Parathyroid adenoma (tissue), 2 donors: ENCODE data around the gene NUP88.

Experiments
- H2AFZ ChIP-seq: fragments of 300-600 bp; sonication (generic); one replicate; pipeline ENCODE4 v1.7.0; 2017; ENCODE audit warnings: antibody characterized with exemption, mild to moderate bottlenecking
- H3K27ac ChIP-seq: fragments of 300-600 bp; sonication (generic); one replicate; pipeline ENCODE4 v1.7.0; 2017
- H3K27me3 ChIP-seq: fragments of 300-600 bp; sonication (generic); one replicate; pipeline ENCODE4 v1.7.0; 2017; ENCODE audit warnings: low read length; ENCODE audit not compliant: control insufficient read depth, insufficient read depth
- H3K36me3 ChIP-seq: fragments of 300-600 bp; sonication (generic); one replicate; pipeline ENCODE4 v1.7.0; 2017; ENCODE audit warnings: low read length; ENCODE audit not compliant: control insufficient read depth, insufficient read depth
- H3K4me1 ChIP-seq: fragments of 300-600 bp; sonication (generic); one replicate; pipeline ENCODE4 v1.7.0; 2017; ENCODE audit warnings: control low read depth
- H3K4me2 ChIP-seq: fragments of 300-600 bp; sonication (generic); one replicate; pipeline ENCODE4 v1.7.0; 2017; ENCODE audit warnings: low read length
- H3K4me3 ChIP-seq: fragments of 300-600 bp; sonication (generic); one replicate; pipeline ENCODE4 v1.7.0; 2017; ENCODE audit warnings: low read depth, low read length
- H3K79me2 ChIP-seq: fragments of 300-600 bp; sonication (generic); one replicate; pipeline ENCODE4 v1.7.0; 2017; ENCODE audit warnings: control low read depth
- H3K9ac ChIP-seq: fragments of 300-600 bp; sonication (generic); one replicate; pipeline ENCODE4 v1.7.0; 2017; ENCODE audit warnings: mild to moderate bottlenecking
- H3K9me3 ChIP-seq: fragments of 300-600 bp; sonication (generic); one replicate; pipeline ENCODE4 v1.7.0; 2017; ENCODE audit warnings: low read length; ENCODE audit not compliant: control insufficient read depth
- TF ChIP-seq, protein P1 (sequence below): fragments of 300-600 bp; sonication (generic); IDR thresholded peaks from one replicate; pipeline ENCODE4 v1.7.0; 2017; ENCODE audit warnings: antibody characterized with exemption, mild to moderate bottlenecking
- donor health status: primary hyperparathyroidism.

Gene NUP88

DNA sequence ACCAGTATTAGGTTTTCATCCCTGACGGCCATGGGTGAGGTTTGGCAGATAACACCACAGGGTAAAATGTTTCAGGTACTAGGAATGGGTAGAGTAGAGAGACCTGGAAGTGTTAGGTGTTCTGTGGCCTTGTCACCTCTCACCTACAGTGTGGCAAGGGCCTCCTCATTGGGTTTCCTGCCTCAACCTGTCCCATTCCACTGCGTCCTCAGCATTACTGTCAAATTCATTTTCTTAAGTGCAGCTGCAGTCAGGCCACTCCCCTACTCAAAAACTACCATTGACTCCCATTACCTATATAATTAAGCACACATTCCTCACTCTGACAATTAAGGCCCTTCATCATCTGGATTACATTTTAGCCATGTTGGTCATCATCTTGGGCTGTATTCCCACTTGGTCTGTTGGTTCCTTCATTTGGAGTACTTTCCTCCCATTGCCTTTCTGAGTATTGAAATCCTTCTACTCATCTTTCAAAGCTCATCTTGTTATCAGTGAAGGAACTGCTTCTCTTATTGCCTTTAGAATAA, 64.5 kb downstream of the NUP88 start:
- H3K9me3 ChIP-seq = no peaks in the 10 kb centered on the region
- H2AFZ ChIP-seq = no peak overlapping the region
- H3K4me3 ChIP-seq = no peak overlapping the region
- H3K4me2 ChIP-seq = no peak overlapping the region
- H3K36me3 ChIP-seq = peaks cover 3% of the 10 kb centered on the region
- no peaks in the 10 kb centered on the region for H3K27me3 ChIP-seq
- no peak overlapping the region for H3K27ac ChIP-seq
- no peaks in the 10 kb centered on the region for H3K79me2 ChIP-seq
- TF ChIP-seq, protein P1, sequence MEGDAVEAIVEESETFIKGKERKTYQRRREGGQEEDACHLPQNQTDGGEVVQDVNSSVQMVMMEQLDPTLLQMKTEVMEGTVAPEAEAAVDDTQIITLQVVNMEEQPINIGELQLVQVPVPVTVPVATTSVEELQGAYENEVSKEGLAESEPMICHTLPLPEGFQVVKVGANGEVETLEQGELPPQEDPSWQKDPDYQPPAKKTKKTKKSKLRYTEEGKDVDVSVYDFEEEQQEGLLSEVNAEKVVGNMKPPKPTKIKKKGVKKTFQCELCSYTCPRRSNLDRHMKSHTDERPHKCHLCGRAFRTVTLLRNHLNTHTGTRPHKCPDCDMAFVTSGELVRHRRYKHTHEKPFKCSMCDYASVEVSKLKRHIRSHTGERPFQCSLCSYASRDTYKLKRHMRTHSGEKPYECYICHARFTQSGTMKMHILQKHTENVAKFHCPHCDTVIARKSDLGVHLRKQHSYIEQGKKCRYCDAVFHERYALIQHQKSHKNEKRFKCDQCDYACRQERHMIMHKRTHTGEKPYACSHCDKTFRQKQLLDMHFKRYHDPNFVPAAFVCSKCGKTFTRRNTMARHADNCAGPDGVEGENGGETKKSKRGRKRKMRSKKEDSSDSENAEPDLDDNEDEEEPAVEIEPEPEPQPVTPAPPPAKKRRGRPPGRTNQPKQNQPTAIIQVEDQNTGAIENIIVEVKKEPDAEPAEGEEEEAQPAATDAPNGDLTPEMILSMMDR = no peak
- H3K9ac ChIP-seq = no peak overlapping the region
- H3K4me1 ChIP-seq = no peaks in the 10 kb centered on the region

DNA sequence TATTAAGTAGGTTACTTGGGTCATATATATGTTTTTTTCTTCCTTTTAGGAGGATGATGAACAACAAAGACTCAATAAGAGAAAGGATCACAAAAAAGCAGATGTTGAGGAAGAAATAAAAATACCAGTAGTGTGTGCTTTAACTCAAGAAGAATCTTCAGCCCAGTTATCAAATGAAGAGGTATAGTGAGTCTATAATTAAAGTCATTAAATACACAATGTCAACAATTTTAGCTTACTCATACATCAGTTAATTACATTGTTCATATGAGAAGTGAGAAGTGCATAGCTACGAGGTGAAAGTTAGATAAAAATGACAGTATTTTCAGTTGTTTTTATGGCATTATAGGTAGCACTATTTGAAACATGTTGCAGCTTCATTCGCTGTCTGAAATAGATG, 65.2 kb downstream of the NUP88 start:
- Histone ChIP-seq H3K9me3 (no peaks in the 10 kb centered on the region), H2AFZ (no peak overlapping the region), H3K36me3 (peaks cover 3% of the 10 kb centered on the region), H3K79me2 (no peaks in the 10 kb centered on the region), H3K27ac (no peak overlapping the region), H3K27me3 (no peaks in the 10 kb centered on the region), H3K4me2 (no peak overlapping the region), H3K4me3 (no peak overlapping the region), H3K9ac (no peak overlapping the region), H3K4me1 (no peaks in the 10 kb centered on the region)
- TF ChIP-seq, protein P1 = no peak

DNA sequence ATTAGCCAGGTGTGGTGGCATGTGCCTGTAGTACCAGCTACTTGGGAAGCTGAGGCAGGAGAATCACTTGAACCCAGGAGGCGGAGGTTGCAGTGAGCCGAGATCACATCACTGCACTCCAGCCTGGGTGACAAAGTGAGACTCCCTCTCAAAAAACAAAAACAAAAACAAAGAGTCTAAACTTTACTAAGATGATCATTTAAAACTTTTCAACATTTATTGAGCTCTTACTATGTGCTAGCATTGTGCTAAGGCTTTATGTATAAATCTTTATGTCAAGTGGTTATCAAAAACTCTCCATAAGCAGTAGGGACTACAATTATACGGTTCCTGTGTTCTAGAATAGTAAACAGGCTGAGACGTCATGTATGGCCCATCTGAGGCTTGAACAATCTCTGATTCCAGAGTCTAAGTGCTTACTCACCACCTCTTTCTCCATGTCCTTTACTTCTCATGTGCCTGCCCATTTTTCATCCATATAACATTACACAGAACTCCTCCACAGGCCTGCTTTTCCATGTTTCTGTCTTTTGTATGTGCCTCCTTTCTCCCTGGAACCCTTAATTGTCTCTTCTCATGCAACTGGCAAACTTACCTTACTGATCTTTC, 66.7 kb downstream of the NUP88 start:
- Histone ChIP-seq H3K4me3 (no peak overlapping the region), H3K9me3 (no peaks in the 10 kb centered on the region), H3K27me3 (no peaks in the 10 kb centered on the region), H3K79me2 (no peaks in the 10 kb centered on the region), H3K36me3 (peaks cover 3% of the 10 kb centered on the region), H3K9ac (no peak overlapping the region), H2AFZ (no peak overlapping the region), H3K4me2 (no peak overlapping the region), H3K27ac (no peak overlapping the region), H3K4me1 (no peaks in the 10 kb centered on the region)
- TF ChIP-seq, protein P1 = no peak

DNA sequence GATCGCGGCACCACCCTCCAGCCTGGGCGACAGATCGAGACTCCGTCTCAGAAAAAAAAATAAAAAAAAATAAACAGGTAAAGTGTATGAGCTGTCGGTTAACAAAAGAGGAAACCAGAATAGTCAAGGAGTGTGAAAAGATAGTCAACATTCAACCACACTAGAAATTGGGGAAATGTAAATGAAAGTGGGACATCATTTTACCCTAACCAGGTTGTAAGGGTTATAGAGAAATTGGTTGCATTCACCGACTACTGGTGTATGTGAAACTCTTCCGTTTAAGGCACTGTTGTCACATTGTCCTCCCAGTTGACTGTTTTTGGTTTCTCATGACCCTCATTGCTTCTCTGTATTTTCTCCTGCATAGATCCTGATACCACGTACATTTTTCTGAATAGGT, 74.5 kb downstream of the NUP88 start:
- Histone ChIP-seq H3K4me1 (no peaks in the 10 kb centered on the region), H3K9ac (no peak overlapping the region), H3K79me2 (no peaks in the 10 kb centered on the region), H3K4me2 (no peak overlapping the region), H3K27ac (no peak overlapping the region), H3K27me3 (no peaks in the 10 kb centered on the region), H3K9me3 (no peaks in the 10 kb centered on the region), H3K4me3 (no peak overlapping the region), H3K36me3 (no peaks in the 10 kb centered on the region), H2AFZ (no peak overlapping the region)
- TF ChIP-seq, protein P1 = no peak
